HG02884 (cell line): ENCODE measurements around the gene ANK3.
"Not testable (repeated sequence)": the region's sequence is repeated elsewhere in the genome, so short reads cannot be mapped to it uniquely, and the experiment has no call there.

Source experiments
- ATAC-seq: cut with Tn5 transposase; IDR thresholded peaks from one replicate; pipeline ENCODE4 v1.9.1; 2021; ENCODE audit warnings: mild to moderate bottlenecking, moderate library complexity; ENCODE audit not compliant: unreplicated experiment

The ANK3 gene

DNA sequence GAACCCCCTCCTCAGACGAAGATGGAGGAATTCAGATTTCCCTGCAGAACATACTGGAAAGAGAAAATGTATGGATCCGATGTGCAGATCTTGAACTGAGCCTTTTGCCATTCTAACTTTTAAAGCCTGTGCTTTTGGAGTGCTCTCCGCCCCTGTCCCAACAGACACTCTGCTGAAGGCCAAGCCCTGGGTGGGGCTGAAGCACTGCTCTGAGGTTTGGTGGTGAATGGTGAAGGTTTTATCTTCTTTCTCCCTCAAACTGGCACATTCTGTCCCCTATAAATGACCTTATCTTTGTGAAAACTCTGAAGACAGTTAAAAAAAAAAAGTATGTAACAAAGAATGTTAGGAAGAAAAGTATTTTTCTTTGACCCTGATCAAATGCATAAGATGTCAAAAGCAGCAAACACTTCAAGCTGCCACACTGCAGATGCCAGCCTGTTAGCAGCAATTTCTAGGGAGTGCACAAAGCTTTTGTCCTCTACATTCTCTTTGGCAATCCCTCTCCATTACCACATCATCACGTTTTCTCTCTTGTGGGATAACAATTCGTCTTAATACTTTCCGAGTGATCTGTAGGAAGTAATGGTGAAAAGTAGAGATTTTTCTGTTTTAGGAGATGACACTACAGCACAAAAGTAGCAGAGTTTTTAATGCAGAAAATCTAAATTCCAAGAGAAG is 346.0 kb downstream of the ANK3 start:
- ATAC-seq, result no peak

DNA sequence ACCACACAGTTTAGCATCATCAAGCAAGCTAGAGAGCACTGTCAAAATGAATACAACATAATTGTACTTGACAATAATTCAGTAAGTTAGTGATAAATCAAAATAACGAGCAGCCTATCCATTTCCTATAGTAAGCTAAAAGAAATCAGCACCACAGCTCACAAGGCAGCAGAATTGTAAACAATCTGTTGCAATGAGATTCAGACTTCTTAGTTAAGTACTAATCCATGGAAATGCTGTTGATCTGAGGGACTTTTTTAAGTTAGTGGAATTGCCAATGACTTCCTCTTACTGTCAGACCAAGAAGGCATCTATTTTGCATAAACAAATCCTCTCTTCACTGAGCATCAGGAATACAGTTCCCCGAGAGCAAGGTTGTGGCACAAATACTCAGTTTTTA is 346.8 kb downstream of the ANK3 start:
- ATAC-seq, result no peak

DNA sequence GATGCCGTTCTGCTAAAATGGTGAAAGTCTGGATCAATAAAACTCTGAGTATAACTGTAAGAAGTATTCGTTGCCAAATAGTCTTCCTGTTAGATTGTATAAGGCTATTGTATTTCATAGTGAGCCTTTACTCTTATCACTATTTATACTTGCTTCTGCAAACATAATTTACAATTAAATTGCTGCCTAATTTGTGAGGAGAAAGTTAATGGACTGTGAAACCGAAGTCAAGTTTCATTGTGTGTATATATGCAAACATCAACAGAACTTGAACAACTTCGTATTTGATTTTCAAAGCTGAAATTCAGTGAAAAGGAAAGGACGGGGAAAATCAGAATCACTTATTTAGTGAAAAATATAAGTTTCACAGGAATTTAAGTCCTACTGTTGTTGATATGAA is 347.4 kb downstream of the ANK3 start:
- no peak for ATAC-seq

GRCh38 chr10:60041489-60042133 is 348.1 kb downstream of the ANK3 start:
- ATAC-seq, result no peak

DNA sequence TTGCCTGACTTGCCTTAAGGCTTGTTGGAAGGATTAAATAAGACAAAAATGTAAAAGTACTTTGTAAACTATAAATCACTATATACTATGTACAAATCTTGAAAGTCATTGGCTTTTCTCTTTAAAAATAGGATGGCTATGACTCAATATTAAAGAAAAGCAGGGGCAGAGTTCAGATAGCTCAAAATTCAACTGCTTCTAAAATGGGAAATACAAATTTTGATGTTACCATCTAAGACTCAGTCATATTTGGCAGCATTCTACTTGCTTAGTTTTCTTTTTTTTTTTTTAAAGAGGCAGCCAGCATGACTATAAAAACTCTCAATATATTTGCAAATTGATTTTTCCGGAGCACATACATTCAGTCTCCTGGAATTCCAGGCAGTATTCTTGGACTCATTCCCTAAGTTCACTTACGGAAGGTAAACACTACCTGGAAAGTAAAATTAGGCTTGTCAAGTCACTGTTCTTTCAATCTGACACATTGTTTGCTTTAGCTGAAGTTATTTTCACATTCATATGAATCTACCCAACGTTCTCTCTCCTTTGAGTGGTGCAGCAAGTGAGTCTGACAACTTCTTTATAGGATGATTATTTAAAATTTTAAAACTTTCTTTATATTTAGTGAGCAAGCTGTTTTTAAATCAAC is 349.5 kb downstream of the ANK3 start:
- no peak for ATAC-seq

DNA sequence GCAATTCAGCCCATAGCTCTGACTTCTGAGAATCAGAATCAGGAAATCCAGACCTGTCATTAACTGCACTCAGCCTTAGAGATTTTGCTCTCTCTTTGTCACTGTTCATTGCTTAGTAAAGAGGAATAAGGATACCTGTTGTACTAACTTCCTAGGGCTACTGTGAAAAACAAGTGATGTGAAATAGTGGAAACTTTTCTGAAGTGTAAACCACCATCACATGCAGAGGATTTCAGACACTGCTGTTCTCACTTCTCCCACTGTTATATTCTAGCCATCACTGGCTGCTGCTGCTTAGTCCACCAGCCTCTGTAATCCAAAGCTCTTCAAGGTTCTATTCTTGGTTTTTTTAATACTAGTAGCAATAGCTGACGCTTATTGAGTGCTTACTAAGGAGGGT is 353.7 kb downstream of the ANK3 start:
- ATAC-seq, result no peak

DNA sequence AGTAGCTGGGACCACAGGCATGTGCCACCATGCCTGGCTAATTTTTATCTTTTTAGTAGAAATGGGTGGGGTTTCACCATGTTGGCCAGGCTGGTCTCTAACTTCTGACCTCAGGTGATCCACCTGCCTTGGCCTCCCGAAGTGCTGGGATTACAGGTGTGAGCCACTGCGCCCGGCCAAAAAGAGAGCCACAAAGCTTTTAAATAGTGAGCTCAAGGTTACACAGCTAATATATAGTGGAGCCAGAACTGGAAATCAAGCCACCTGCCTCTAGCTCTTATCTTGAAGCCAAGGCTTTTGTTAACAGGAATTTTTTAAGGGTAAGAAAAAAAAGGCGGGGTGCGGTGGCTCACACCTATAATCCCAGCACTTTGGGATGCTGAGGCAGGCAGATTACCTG is 354.3 kb downstream of the ANK3 start:
- ATAC-seq, result not testable (repeated sequence)

DNA sequence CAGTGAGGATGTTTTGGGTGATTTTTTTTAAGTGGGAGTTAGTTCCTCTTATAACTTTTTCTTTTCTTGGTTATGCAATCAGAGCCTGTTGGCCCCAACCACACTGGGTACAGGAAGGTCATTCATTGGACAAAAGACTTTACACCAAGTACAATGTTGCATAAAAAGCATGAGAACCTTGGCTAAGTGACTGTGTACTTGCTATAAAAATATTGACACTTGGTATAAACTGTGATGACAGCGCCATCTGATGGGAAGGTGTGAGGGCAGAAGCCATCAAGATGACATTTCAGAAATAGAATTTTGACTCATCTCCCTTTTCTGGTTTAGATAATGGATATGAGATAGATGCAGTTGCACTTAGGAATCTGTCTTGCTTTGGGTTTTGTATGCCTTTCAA is 357.0 kb downstream of the ANK3 start:
- ATAC-seq, result peak; percentile 63

- ATAC-seq, result peak; percentile 48
Observed at GRCh38 chr10:60031664-60032063, 358.0 kb downstream of the ANK3 start.

- no peak for ATAC-seq
Observed at GRCh38 chr10:60031183-60031582, 358.5 kb downstream of the ANK3 start.

- no peak for ATAC-seq
Observed at GRCh38 chr10:60029475-60029874, 360.2 kb downstream of the ANK3 start.

DNA sequence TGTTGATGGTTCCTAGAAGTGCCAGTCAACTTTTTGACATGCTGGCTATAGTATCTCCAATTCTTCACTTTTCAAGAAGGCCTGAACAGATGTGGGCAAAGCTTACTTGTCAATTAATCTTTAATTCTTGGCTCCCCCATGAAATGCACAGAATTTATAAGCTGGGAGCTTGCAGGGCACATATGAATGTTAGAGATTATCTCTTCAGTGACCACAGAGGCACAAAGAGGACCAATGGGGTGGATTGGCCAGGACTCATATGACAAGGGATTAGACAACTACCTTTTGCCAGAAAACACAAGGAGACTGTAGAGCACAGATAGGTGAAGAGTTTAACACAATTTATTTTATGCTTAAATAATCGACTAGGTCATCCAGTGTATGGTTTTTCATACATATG is 361.6 kb downstream of the ANK3 start:
- ATAC-seq, result no peak

GRCh38 chr10:60025279-60025678 is 364.4 kb downstream of the ANK3 start:
- ATAC-seq, result no peak

GRCh38 chr10:60024506-60024905 is 365.2 kb downstream of the ANK3 start:
- ATAC-seq, result no peak

- ATAC-seq, result no peak
Observed at GRCh38 chr10:60023155-60023877, 366.4 kb downstream of the ANK3 start.

DNA sequence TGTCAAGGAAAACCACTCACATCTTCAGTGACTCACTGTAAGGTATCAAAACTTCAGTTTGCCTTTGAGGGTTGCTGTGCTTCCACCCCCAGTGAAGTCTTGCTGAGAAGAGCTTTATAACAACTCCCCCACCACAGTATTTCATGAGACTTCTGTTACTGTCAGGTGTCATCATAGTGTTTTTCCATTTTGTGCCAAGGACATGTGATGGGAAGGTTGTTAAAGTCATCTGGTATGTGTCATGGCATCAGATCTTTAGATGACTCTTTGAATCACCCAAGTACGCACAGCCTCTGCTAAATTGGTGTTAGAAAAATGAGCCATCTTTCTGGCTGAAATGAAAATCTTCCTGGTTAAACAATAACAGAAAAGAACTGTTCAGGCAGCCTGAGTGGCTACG is 368.3 kb downstream of the ANK3 start:
- ATAC-seq, result no peak

- no peak for ATAC-seq
Observed at GRCh38 chr10:60016794-60017193, 372.9 kb downstream of the ANK3 start.

GRCh38 chr10:60009710-60010383 is 379.8 kb downstream of the ANK3 start:
- ATAC-seq, result no peak

DNA sequence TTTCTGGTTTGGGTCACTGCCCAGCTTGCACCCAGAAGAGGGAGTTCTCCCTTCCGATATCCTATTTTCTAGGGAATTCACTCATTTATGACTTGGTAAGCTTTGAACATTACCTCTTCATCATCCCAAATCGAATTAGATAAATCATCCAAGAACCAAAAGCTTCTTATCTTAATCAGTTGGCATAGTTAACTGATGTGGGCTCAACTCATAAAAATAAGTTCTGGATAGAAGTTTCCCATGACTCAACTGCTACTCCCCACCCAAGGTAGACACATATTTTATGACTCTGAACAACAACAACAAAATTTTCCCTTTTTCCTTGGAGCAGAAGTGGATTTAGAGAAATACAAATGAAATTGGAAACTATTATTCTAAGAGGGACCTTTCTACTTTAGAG is 380.4 kb downstream of the ANK3 start:
- no peak for ATAC-seq

DNA sequence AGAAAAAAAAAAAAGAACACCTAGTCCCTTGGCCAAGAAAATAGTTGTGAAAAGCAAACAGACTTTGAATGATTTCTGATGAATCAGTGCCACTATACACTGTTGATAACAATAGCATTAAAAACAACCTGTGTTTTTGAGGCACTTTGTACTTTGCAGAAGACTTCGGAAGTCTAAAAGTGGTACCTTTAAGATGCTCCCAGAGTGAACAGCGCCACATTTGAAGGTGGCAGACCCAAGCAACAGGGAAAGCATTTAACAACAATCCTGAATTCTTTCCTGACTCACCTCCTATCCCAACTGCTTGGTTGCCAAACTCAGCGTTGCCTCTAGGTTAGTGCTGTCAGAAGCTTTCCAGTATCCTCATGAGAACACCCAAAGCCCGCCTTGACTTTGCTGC is 380.9 kb downstream of the ANK3 start:
- ATAC-seq, result no peak

DNA sequence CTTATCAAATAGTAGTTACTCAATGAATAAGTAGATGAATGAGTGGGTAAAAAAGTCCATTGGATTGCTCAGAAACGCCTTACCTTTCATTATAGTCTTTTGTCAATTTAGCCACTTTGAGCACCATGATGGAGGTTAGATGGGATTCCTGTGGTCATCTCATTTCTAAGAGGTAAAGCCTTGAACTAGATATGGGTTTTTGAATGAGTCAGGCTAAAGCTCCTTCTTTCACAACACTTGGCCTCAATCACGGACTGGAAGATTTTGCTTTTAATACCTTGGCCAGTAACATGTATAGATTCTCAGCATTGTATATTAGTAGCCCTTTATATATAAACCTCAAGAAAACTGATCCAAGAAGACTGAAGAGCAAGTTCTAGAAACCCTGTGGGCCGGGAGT is 383.6 kb downstream of the ANK3 start:
- ATAC-seq, result no peak
